Panc1 (cell line): Measurements from ENCODE around the gene KCNE5.

ENCODE experiments used
- CTCF ChIP-seq: fragments of 450-650 bp; IDR thresholded peaks from 2 replicates; pipeline ENCODE4 v1.5.1; 2017; ENCODE audit warnings: mild to moderate bottlenecking
- POLR2AphosphoS5 ChIP-seq: IDR thresholded peaks from 2 replicates; pipeline ENCODE4 v1.6.1; 2012; ENCODE audit warnings: mild to moderate bottlenecking, low read depth, low read length, moderate library complexity
- TCF7L2 ChIP-seq: IDR thresholded peaks from 2 replicates; pipeline ENCODE4 v1.6.1; 2011; ENCODE audit warnings: mild to moderate bottlenecking, low read depth, low read length, inconsistent platforms

GRCh38 chrX:109654516-109655109 is 29.6 kb upstream of the KCNE5 start:
- TF ChIP-seq CTCF (no peak), TCF7L2 (no peak), POLR2AphosphoS5 (no peak)
